DND-41 (cell line): ENCODE results near the gene TNS3.

Experiments used
- ATAC-seq: fragments of 200-7000 bp; cut with Tn5 transposase; 3 replicates; pipeline ENCODE4 v1.9.1; 2021; ENCODE audit warnings: low read depth; ENCODE audit not compliant: insufficient read depth
- DNase-seq: peaks from one replicate; pipeline ENCODE4 v3.0.0-alpha.2; 2020
- H2AFZ ChIP-seq: 2 replicates; pipeline ENCODE4 v1.6.0; 2012; ENCODE audit warnings: low read depth, low read length
- H3K27ac ChIP-seq: 2 replicates; pipeline ENCODE4 v1.5.1; 2012; ENCODE audit warnings: low read length, inconsistent platforms
- H3K27me3 ChIP-seq: fragments of 200-600 bp; sonication (generic); 2 replicates; pipeline ENCODE4 v1.6.0; 2012; ENCODE audit warnings: low read length, mild to moderate bottlenecking, inconsistent platforms; ENCODE audit not compliant: insufficient read depth, poor library complexity
- H3K36me3 ChIP-seq: 2 replicates; pipeline ENCODE4 v1.5.1; 2012; ENCODE audit warnings: low read length, inconsistent platforms; ENCODE audit not compliant: insufficient read depth
- H3K4me1 ChIP-seq: 2 replicates; pipeline ENCODE4 v1.5.1; 2012; ENCODE audit warnings: mild to moderate bottlenecking, low read length; ENCODE audit not compliant: insufficient read depth
- H3K4me2 ChIP-seq: 2 replicates; pipeline ENCODE4 v1.6.0; 2012; ENCODE audit warnings: mild to moderate bottlenecking, moderate library complexity, low read length, inconsistent platforms; ENCODE audit not compliant: insufficient read depth
- H3K4me3 ChIP-seq, 2 experiments: fragments of 200-600 bp in 1 of 2; shearing (Covaris generic) in 1 of 2; 2 replicates each; pipeline ENCODE4 v1.5.1; 2012 to 2016; ENCODE audit warnings: inconsistent platforms in 2 of 2, low read length in 2 of 2, mild to moderate bottlenecking in 2 of 2, low read depth in 1 of 2, moderate library complexity in 1 of 2
- H3K79me2 ChIP-seq: 2 replicates; pipeline ENCODE4 v1.6.0; 2012; ENCODE audit warnings: low read length, inconsistent platforms; ENCODE audit not compliant: insufficient read depth
- H3K9ac ChIP-seq: 2 replicates; pipeline ENCODE4 v1.6.0; 2012; ENCODE audit warnings: low read depth, mild to moderate bottlenecking, inconsistent platforms, low read length, moderate library complexity
- H3K9me3 ChIP-seq: 2 replicates; pipeline ENCODE4 v1.5.1; 2012; ENCODE audit warnings: low read length, moderate library complexity, mild to moderate bottlenecking, inconsistent platforms; ENCODE audit not compliant: insufficient read depth, severe bottlenecking
- H4K20me1 ChIP-seq: 2 replicates; pipeline ENCODE4 v1.6.0; 2012; ENCODE audit warnings: low read length; ENCODE audit not compliant: insufficient read depth
- EZH2 ChIP-seq: IDR thresholded peaks from 3 replicates; pipeline ENCODE4 v1.6.1; 2012; ENCODE audit warnings: borderline replicate concordance, low read depth, mild to moderate bottlenecking, moderate library complexity, low read length, inconsistent platforms; ENCODE audit not compliant: severe bottlenecking
- TF ChIP-seq, protein P1 (sequence below): IDR thresholded peaks from 2 replicates; pipeline ENCODE4 v1.5.1; 2012; ENCODE audit warnings: borderline replicate concordance, low read length, moderate library complexity, mild to moderate bottlenecking; ENCODE audit not compliant: poor library complexity, severe bottlenecking; ENCODE audit errors: extremely low read depth

TNS3 gene

GRCh38 chr7:47529405-47529804, 52.5 kb downstream of the TNS3 start:
- Histone ChIP-seq H3K4me2 (no peak overlapping the region), H3K36me3 (no peaks in the 10 kb centered on the region), H3K9me3 (no peaks in the 10 kb centered on the region), H3K9ac (no peak overlapping the region), H2AFZ (no peak overlapping the region), H3K79me2 (no peaks in the 10 kb centered on the region), H4K20me1 (no peaks in the 10 kb centered on the region), H3K4me3 (no peak overlapping the region), H3K27ac (no peak overlapping the region), H3K4me1 (no peaks in the 10 kb centered on the region), H3K27me3 (no peaks in the 10 kb centered on the region)
- ATAC-seq (no peak), DNase-seq (no peak)
- no peak for TF ChIP-seq EZH2
- TF ChIP-seq, protein P1, sequence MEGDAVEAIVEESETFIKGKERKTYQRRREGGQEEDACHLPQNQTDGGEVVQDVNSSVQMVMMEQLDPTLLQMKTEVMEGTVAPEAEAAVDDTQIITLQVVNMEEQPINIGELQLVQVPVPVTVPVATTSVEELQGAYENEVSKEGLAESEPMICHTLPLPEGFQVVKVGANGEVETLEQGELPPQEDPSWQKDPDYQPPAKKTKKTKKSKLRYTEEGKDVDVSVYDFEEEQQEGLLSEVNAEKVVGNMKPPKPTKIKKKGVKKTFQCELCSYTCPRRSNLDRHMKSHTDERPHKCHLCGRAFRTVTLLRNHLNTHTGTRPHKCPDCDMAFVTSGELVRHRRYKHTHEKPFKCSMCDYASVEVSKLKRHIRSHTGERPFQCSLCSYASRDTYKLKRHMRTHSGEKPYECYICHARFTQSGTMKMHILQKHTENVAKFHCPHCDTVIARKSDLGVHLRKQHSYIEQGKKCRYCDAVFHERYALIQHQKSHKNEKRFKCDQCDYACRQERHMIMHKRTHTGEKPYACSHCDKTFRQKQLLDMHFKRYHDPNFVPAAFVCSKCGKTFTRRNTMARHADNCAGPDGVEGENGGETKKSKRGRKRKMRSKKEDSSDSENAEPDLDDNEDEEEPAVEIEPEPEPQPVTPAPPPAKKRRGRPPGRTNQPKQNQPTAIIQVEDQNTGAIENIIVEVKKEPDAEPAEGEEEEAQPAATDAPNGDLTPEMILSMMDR = no peak

DNA sequence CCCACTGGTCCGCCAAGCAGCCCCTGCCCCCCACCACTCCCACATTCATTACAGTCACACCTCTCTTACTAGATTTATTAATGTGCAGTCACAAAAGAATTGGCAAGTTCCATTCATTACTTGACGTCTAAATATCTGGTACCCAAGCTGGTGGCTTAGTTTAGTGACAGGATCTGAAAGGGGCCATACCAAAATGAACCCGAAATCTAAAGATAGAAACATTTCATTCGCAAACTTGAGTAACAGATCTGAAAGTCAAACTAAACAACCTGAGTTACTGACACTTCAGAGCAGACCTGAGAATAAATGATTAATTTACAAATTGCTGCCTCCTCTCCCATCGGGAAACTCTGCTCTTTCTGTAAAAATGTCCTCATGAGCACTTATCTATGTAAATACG, 53.4 kb downstream of the TNS3 start:
- Histone ChIP-seq H3K79me2 (no peaks in the 10 kb centered on the region), H3K27ac (no peak overlapping the region), H3K9ac (no peak overlapping the region), H3K4me2 (no peak overlapping the region), H4K20me1 (no peaks in the 10 kb centered on the region), H3K9me3 (peaks cover 6% of the 10 kb centered on the region), H3K36me3 (no peaks in the 10 kb centered on the region), H3K4me3 (no peak overlapping the region), H3K4me1 (no peaks in the 10 kb centered on the region), H3K27me3 (no peaks in the 10 kb centered on the region), H2AFZ (no peak overlapping the region)
- ATAC-seq = no peak
- TF ChIP-seq, protein P1 = no peak
- TF ChIP-seq EZH2 = no peak
- DNase-seq = no peak

DNA sequence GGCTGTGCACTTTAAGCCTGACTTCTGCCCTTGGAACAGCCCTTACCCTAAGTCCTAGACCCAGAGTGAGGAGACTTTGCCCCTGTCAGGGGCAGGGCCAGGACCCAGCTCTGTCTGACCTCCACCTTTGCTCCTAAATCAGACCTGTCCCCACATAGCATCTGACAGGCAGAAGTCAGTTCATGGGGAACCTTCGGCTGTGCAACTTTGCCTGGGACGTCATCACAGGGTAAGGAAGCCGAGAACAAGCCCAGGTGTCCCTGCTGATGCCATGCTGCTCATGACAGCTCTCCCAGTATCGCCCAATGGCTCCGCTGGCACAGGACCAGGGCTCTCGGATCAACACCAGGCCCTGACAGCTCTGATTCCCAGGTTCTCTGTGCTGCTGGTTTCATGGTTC, 55.4 kb downstream of the TNS3 start:
- TF ChIP-seq, protein P1 = no peak
- no peak for TF ChIP-seq EZH2
- Histone ChIP-seq H3K9ac (no peak overlapping the region), H3K27me3 (no peaks in the 10 kb centered on the region), H3K4me2 (no peak overlapping the region), H3K4me1 (no peaks in the 10 kb centered on the region), H3K4me3 (no peak overlapping the region), H3K27ac (no peak overlapping the region), H3K79me2 (no peaks in the 10 kb centered on the region), H4K20me1 (no peaks in the 10 kb centered on the region), H3K36me3 (no peaks in the 10 kb centered on the region), H3K9me3 (peaks cover 6% of the 10 kb centered on the region), H2AFZ (no peak overlapping the region)
- DNase-seq = no peak
- ATAC-seq = no peak

- H4K20me1 ChIP-seq = no peaks in the 10 kb centered on the region
- TF ChIP-seq EZH2 = no peak
- TF ChIP-seq, protein P1 = no peak
- H3K79me2 ChIP-seq = no peaks in the 10 kb centered on the region
- H3K4me3 ChIP-seq = no peak overlapping the region
- no peaks in the 10 kb centered on the region for H3K27me3 ChIP-seq
- no peak overlapping the region for H3K9ac ChIP-seq
- H3K4me1 ChIP-seq = no peaks in the 10 kb centered on the region
- no peak overlapping the region for H3K4me2 ChIP-seq
- peaks cover 6% of the 10 kb centered on the region for H3K9me3 ChIP-seq
- H3K36me3 ChIP-seq = no peaks in the 10 kb centered on the region
- H3K27ac ChIP-seq = no peak overlapping the region
- DNase-seq (no peak), ATAC-seq (no peak)
- H2AFZ ChIP-seq = no peak overlapping the region
Measured at GRCh38 chr7:47525066-47525623, 56.8 kb downstream of the TNS3 start.
